CD14-positive monocyte (primary cell): Measurements from ENCODE around the gene CTBP2. TPM values are rescaled to one million over a fixed set of nuclear protein-coding genes. Genes with fewer than 3 reads are reported as not detected.

Experiments used
- DNase-seq, 3 donors: peaks; one replicate each; pipeline ENCODE4 v3.0.0-alpha.2; 2011 to 2022
- H2AFZ ChIP-seq: 2 replicates; pipeline ENCODE4 v1.6.0; 2012; ENCODE audit warnings: mild to moderate bottlenecking, low read depth, low read length, inconsistent platforms; ENCODE audit not compliant: insufficient read depth, poor library complexity, severe bottlenecking
- H3K27ac ChIP-seq, 2 donors: 1 replicate in 1 of 2; 2 replicates in 1 of 2; pipeline ENCODE4 v1.5.1; 2012 to 2013; ENCODE audit warnings: low read length in 2 of 2, control low read depth in 1 of 2, inconsistent platforms in 1 of 2, low read depth in 1 of 2, mild to moderate bottlenecking in 1 of 2
- H3K27me3 ChIP-seq, 2 donors: one replicate each; pipeline versions ENCODE4 v1.6.0 to v1.6.1; 2011 to 2013; ENCODE audit warnings: low read length in 2 of 2; ENCODE audit not compliant: control insufficient read depth in 2 of 2, insufficient read depth in 2 of 2
- H3K36me3 ChIP-seq, 2 donors: replicated peaks in 1 of 2; 1 replicate in 1 of 2; 2 replicates in 1 of 2; pipeline versions ENCODE4 v1.5.1 to v1.6.1; 2012 to 2013; ENCODE audit warnings: low read length in 2 of 2, control low read depth in 1 of 2, inconsistent platforms in 1 of 2, mild to moderate bottlenecking in 1 of 2; ENCODE audit not compliant: insufficient read depth in 2 of 2, control insufficient read depth in 1 of 2
- H3K4me1 ChIP-seq, 2 donors: 1 replicate in 1 of 2; 2 replicates in 1 of 2; pipeline versions ENCODE4 v1.5.1 to v1.6.1; 2012 to 2013; ENCODE audit warnings: low read length in 2 of 2, control low read depth in 1 of 2, inconsistent platforms in 1 of 2, mild to moderate bottlenecking in 1 of 2, moderate library complexity in 1 of 2; ENCODE audit not compliant: insufficient read depth in 2 of 2, control insufficient read depth in 1 of 2
- H3K4me2 ChIP-seq: replicated peaks from 2 replicates; pipeline ENCODE3; 2012; ENCODE audit warnings: low read length, moderate library complexity, mild to moderate bottlenecking; ENCODE audit not compliant: poor library complexity, severe bottlenecking; ENCODE audit errors: extremely low read depth
- H3K4me3 ChIP-seq, 3 experiments: fragments of 200-600 bp in 1 of 3; sonication (generic) in 1 of 3; replicated peaks in 1 of 3; 1 replicate in 2 of 3; 2 replicates in 1 of 3; pipeline ENCODE4 v1.5.1; 2011 to 2013; ENCODE audit warnings: low read length in 3 of 3, mild to moderate bottlenecking in 3 of 3, control low read depth in 2 of 3, low read depth in 2 of 3, inconsistent platforms in 1 of 3, moderate library complexity in 1 of 3
- H3K79me2 ChIP-seq: 2 replicates; pipeline ENCODE4 v1.6.0; 2012; ENCODE audit warnings: mild to moderate bottlenecking, control low read depth, inconsistent platforms, low read length, moderate library complexity; ENCODE audit not compliant: insufficient read depth
- H3K9ac ChIP-seq: 2 replicates; pipeline ENCODE4 v1.6.0; 2017; ENCODE audit warnings: low read length, mild to moderate bottlenecking; ENCODE audit not compliant: insufficient read depth, poor library complexity, severe bottlenecking
- H3K9me3 ChIP-seq, 2 donors: replicated peaks in 1 of 2; 1 replicate in 1 of 2; 2 replicates in 1 of 2; pipeline versions ENCODE4 v1.5.1 to v1.6.1; 2012 to 2013; ENCODE audit warnings: low read length in 2 of 2, control low read depth in 1 of 2; ENCODE audit not compliant: control insufficient read depth in 1 of 2, insufficient read depth in 1 of 2
- H4K20me1 ChIP-seq: 2 replicates; pipeline ENCODE4 v1.6.0; 2012; ENCODE audit warnings: mild to moderate bottlenecking, low read length, control low read depth, moderate library complexity; ENCODE audit not compliant: insufficient read depth
- H3K27ac Mint-ChIP-seq, 7 donors: one replicate each; pipeline ENCODE4 v1.8.0; 2020; ENCODE audit warnings: mild to moderate bottlenecking in 7 of 7, mixed read lengths in 7 of 7, moderate library complexity in 6 of 7, inconsistent platforms in 2 of 7
- H3K27me3 Mint-ChIP-seq, 3 donors: one replicate each; pipeline ENCODE4 v1.8.0; 2021 to 2022; ENCODE audit warnings: low read depth in 3 of 3, mild to moderate bottlenecking in 3 of 3, mixed read lengths in 3 of 3, moderate library complexity in 3 of 3, inconsistent platforms in 1 of 3
- H3K36me3 Mint-ChIP-seq, 2 donors: one replicate each; pipeline ENCODE4 v1.8.0; 2020; ENCODE audit warnings: mixed read lengths in 2 of 2, inconsistent platforms in 1 of 2, mild to moderate bottlenecking in 1 of 2
- H3K4me1 Mint-ChIP-seq: one replicate; pipeline ENCODE4 v1.8.0; 2020; ENCODE audit warnings: mild to moderate bottlenecking, mixed read lengths
- H3K4me3 Mint-ChIP-seq, 2 donors: one replicate each; pipeline ENCODE4 v1.8.0; 2020; ENCODE audit warnings: mild to moderate bottlenecking in 2 of 2, mixed read lengths in 2 of 2, moderate library complexity in 1 of 2
- H3K9me3 Mint-ChIP-seq, 7 donors: one replicate each; pipeline ENCODE4 v1.8.0; 2020 to 2022; ENCODE audit warnings: mixed read lengths in 7 of 7, mild to moderate bottlenecking in 6 of 7, moderate library complexity in 6 of 7, inconsistent platforms in 2 of 7
- CTCF ChIP-seq: fragments of 200-600 bp; IDR thresholded peaks from one replicate; pipeline ENCODE4 v1.8.0; 2022; ENCODE audit warnings: antibody characterized with exemption, mild to moderate bottlenecking
- WGBS: methylation state at CpG from one replicate; pipeline ENCODE4 v1.1.5; 2013; ENCODE audit warnings: missing lambda C conversion rate; ENCODE audit not compliant: insufficient coverage; 5-methylcytosine and 5-hydroxymethylcytosine counted together
- intact Hi-C, 2 donors: fragments of 100-400 bp; cut with micrococcal nuclease; formaldehyde crosslinking; loops; one replicate each; pipeline versions ENCODE4 v1.15.0 to v1.15.1; 2023
- polyA plus RNA-seq, 3 donors: library from polyadenylated mRNA; depleted of rRNA in 1 of 3; unstranded in 2 of 3; stranded (reverse) in 1 of 3; fragments of 300-500 nt in 2 of 3; fragments of >200 nt in 1 of 3; fragmentation: Illumina TruSeq in 2 of 3; gene quantifications; 1 replicate in 2 of 3; 2 replicates in 1 of 3; pipeline ENCODE4 v1.2.3, GENCODE V29; 2012 to 2021

The CTBP2 gene
- polyA plus RNA-seq, 3 donors: 40.9 to 87.1 (median 41.1) TPM

DNA sequence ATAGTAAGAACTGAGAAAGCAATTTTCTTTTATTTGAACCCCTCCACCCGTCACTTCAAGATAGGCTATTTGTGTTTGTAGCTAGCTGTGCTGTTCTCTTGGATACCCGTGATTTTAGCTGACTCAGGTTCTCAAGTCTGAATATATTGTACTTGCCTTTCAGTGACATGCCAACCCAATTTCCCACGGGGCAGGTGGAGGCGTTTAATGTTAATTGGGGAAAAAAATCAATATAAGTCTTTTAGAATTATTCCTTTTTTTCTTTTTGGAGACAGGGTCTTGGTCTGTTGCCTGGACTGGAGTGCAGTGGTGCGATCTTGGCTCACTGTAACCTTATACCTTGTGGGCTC lies 182.0 kb downstream of the CTBP2 start:
- intact Hi-C loops: no loop called here
- H3K4me3 ChIP-seq: no peak overlapping the region
- Mint-ChIP-seq H3K9me3 (no peaks in the 10 kb centered on the region), H3K4me3 (no peak overlapping the region), H3K4me1 (peaks cover 11% of the 10 kb centered on the region), H3K36me3 (peaks cover 71 to 80% of the 10 kb centered on the region in 2 donors), H3K27ac (no peak overlapping the region), H3K27me3 (peaks cover 0 to 2% (median 0%) of the 10 kb centered on the region in 3 donors)
- H4K20me1 ChIP-seq: peaks cover 44% of the 10 kb centered on the region
- H3K27ac ChIP-seq: no peak overlapping the region
- TF ChIP-seq CTCF: no peak
- no peaks in the 10 kb centered on the region for H3K4me1 ChIP-seq
- DNase-seq: no peak
- peaks cover 38 to 87% of the 10 kb centered on the region in 2 donors for H3K36me3 ChIP-seq
- WGBS: no CpG with 5 or more reads among the region's 5 CpGs
- H3K27me3 ChIP-seq: no peaks in the 10 kb centered on the region
- H2AFZ ChIP-seq: no peak overlapping the region
- H3K9me3 ChIP-seq: no peaks in the 10 kb centered on the region
- H3K4me2 ChIP-seq: no peak overlapping the region
- H3K79me2 ChIP-seq: no peaks in the 10 kb centered on the region
- no peak overlapping the region for H3K9ac ChIP-seq

DNA sequence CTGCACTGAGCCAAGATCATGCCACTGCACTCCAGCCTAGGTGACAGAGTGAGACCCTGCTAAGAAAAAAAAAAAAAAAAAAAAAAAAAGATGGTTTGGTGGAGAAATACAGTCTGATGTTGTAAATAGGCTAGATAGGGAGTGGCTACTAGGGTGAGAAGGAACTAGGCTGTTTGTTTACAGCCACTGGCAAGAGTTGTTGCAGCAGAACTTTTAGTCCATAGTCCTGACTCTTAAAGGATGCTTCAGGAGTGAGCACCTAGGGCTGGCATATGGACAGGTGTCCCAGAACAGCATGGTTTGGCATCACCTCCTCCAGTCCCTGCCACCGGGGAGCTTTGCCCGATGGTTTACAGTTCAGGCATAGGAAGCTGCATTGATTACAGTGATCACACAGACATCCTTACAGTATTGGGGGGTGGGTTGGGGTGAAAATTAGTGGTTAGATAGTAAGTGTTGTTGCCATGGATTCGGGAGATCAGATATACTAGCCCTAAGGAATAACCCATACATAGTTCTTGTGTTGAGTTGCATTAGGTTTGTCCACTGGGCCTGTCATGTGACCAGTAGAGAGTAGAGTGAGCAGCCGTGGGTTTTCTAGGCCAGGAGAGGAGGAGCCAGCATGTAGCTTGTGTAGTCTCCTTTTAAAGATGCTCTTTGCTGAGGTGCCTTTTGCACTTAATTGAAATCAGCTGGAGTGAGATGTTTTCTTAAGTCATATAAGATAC lies 182.6 kb downstream of the CTBP2 start:
- no peaks in the 10 kb centered on the region for H3K9me3 ChIP-seq
- H3K79me2 ChIP-seq: no peaks in the 10 kb centered on the region
- Mint-ChIP-seq H3K27ac (peak overlapping the region in 2 of 7 donors; percentile 9 to 41), H3K4me3 (no peak overlapping the region), H3K9me3 (no peaks in the 10 kb centered on the region), H3K4me1 (peaks cover 11% of the 10 kb centered on the region), H3K27me3 (peaks cover 0 to 2% (median 0%) of the 10 kb centered on the region in 3 donors), H3K36me3 (peaks cover 70 to 79% of the 10 kb centered on the region in 2 donors)
- TF ChIP-seq CTCF: no peak
- WGBS: 100% methylated on average over 2 of the region's 4 CpGs
- H3K36me3 ChIP-seq: peaks cover 39 to 87% of the 10 kb centered on the region in 2 donors
- no peaks in the 10 kb centered on the region for H3K4me1 ChIP-seq
- H3K27ac ChIP-seq: no peak overlapping the region
- intact Hi-C loops: no loop called here
- peaks cover 42% of the 10 kb centered on the region for H4K20me1 ChIP-seq
- DNase-seq: no peak
- H3K27me3 ChIP-seq: no peaks in the 10 kb centered on the region
- no peak overlapping the region for H3K4me3 ChIP-seq
- H3K9ac ChIP-seq: no peak overlapping the region
- H3K4me2 ChIP-seq: no peak overlapping the region
- H2AFZ ChIP-seq: no peak overlapping the region
